GM18907 (cell line): ENCODE measurements around the gene PTPRH.
A peak's percentile ranks its signal among the peaks of the same experiment; 100 is the strongest.

Source experiments
- ATAC-seq: cut with Tn5 transposase; IDR thresholded peaks from one replicate; pipeline ENCODE4 v1.9.1; 2021; ENCODE audit warnings: mild to moderate bottlenecking, moderate library complexity; ENCODE audit not compliant: unreplicated experiment

The PTPRH gene

GRCh38 chr19:55208880-55209692 is at the start of gene PTPRH:
Gene PTPRH, minus strand, starts transcription at chr19:55209501. Its CDS starts 68 bp downstream, at chr19:55209433.
- no peak for ATAC-seq

GRCh38 chr19:55258476-55258827 is 49.2 kb upstream of the PTPRH start:
- peak; percentile 14 for ATAC-seq

- ATAC-seq: no peak
Measured at GRCh38 chr19:55257461-55258420, 48.4 kb upstream of the PTPRH start.

GRCh38 chr19:55256562-55257460 is 47.5 kb upstream of the PTPRH start:
- ATAC-seq: no peak

- no peak for ATAC-seq
Measured at GRCh38 chr19:55255618-55256423, 46.5 kb upstream of the PTPRH start.

GRCh38 chr19:55254625-55254977 is 45.3 kb upstream of the PTPRH start:
- ATAC-seq: no peak

- peak; percentile 40 for ATAC-seq
Measured at GRCh38 chr19:55253842-55254624, 44.7 kb upstream of the PTPRH start.

- ATAC-seq: no peak
Measured at GRCh38 chr19:55252760-55253663, 43.7 kb upstream of the PTPRH start.

GRCh38 chr19:55251341-55252081 is 42.2 kb upstream of the PTPRH start:
- ATAC-seq: no peak

- no peak for ATAC-seq
Measured at GRCh38 chr19:55250262-55251036, 41.1 kb upstream of the PTPRH start.

- ATAC-seq: no peak
Measured at GRCh38 chr19:55249841-55250240, 40.5 kb upstream of the PTPRH start.

- no peak for ATAC-seq
Measured at GRCh38 chr19:55248704-55249103, 39.4 kb upstream of the PTPRH start.

GRCh38 chr19:55248166-55248675 is 38.9 kb upstream of the PTPRH start:
- ATAC-seq: no peak

GRCh38 chr19:55247621-55248099 is 38.4 kb upstream of the PTPRH start:
- ATAC-seq: no peak

- ATAC-seq: no peak
Measured at GRCh38 chr19:55246462-55247451, 37.5 kb upstream of the PTPRH start.
